ENCODE measurements around the gene ZNF567.
"Not testable (repeated sequence)": the region's sequence is repeated elsewhere in the genome, so short reads cannot be mapped to it uniquely, and the experiment has no call there.

Gene ZNF567

DNA sequence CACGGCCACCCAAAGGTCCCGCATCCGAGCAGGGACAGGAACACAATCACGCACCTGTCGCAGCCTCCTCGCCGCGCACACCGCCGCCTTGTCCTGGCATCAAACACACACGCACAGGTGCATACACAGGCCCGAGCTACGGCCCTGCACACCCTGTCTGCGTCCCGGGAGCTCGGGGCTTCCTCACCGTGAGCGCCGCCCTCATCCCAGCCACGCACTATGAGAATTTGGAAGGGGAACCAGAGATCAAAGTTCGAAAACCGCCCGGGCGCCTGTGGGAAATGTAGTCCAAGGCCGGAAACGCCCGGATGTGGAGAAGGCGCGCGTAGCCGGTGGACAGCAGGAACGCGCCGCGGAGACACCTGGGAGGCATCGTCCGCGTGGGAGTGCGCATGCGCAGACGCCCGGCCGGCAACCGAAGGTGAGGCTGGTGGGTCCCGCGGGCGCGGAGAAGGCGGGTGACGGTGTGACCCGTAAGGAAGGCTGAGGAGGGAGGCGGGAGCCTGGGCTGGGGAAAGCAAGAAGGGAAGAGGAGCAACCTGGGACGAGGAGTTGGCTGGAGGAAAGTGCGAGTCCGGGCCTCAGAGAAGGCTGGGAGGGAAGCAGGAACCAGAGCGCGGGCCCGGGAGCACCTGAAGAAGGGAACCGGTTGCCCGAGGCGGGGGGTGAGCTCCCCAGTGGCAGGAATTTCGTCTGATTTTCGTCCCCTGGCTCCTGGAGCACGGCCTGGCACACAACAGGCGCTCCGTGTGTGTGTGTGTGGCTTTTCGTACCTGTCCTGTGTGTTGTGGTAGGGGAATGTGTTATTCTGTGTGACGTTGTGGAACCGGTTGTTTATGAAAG, at the start of gene ZNF567:
Gene ZNF567 (plus strand): TSS at position 399 of the 843 bp plus-strand sequence. CDS start 7,256 bp downstream, outside the sequence.
- FAIRE-seq = peak; percentile 96

- FAIRE-seq = no peak
Observed at GRCh38 chr19:36638862-36639510, 48.4 kb upstream of the ZNF567 start.

DNA sequence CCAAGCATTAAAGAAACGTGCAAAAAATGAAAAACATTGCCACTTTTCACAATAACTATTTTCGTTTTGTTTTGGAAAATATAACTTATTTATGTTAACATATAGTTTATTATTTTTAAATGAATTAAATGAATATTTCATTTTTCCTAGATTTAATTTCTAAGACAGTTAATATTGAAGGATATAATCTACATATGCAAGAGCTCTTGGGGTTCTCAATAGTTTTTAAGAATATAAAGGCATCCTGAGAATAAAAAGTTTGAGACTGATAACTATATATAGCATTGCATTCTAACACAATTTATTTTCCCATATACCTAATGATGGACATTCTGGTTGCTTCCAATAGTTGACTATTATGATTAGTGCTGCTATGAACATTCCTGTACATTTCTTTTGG, 40.7 kb upstream of the ZNF567 start:
- peak; percentile 84 for FAIRE-seq

DNA sequence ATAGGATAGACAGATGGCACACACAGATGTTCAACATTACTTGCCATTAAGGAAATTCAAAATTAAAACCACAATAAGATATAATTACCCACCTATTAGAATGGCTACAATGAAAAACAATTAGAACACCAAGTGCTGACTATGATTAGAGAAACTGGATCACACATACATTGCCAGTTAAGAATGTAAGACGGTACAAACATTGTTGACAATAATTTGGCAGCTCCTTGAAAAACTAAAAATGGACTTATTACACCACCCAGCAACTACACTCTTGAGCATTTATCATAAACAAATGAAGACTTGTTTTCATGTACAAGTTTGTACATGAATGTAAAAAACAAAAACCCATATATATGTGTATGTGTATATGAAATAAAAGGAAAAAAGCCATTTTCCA, 34.5 kb upstream of the ZNF567 start:
- FAIRE-seq = no peak

DNA sequence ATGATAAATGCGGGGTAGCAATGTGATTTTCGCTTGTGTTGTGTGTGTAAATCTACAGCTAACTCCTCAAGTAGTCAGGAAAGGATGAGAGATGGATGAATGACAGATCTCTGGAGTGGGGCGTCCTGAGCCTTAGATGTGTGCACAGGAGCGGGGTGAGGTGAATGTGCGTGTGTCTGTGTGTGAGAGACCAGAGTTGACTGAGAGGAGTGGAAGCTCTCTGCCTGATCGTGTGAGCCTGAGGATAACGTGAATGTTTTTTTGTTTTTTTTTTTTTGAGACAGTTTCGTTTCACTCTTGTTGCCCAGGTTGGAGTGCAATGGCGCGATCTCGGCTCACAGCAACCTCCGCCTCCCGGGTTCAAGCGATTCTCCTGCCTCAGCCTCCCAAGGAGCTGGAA, 21.6 kb upstream of the ZNF567 start:
- FAIRE-seq = no peak

DNA sequence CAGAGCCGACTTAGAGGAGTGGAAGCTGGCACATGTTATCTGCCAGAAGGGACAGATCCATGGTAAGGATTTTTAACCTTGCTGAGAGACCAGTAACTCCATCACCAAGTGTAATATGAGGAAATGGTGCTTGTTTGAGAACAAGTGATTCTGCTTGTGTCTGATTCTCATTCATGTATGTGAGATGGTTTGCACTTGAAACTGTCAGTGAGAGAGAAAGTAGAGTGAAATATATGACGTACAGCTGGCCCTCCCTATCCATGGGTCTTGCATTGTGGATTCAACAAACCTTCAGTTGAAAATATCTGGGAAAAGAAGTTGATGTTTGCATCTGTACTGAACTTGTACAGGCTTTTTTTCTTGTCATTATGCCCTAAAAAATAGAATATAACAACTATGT, 18.8 kb upstream of the ZNF567 start:
- no peak for FAIRE-seq

- no peak for FAIRE-seq
Observed at GRCh38 chr19:36672368-36672767, 15.0 kb upstream of the ZNF567 start.

DNA sequence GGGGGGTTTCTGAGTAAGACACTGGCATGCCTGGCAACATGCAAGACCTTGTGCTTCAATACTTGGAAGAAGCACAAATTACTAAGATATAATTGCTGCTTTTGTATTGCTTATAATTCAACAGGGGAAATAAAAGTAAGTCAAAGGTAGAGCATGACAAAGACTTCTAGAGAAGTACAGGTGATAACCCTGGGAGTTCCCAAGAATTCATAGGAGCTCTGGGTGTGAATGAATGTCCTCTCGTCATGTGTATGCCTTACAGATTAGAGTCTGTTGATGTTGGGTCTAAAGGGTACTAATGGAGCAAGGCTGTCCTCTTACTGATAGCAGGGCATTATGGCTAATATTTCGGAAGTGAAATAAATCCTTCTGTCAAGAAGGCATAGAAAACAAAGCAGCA, 13.2 kb upstream of the ZNF567 start:
- no peak for FAIRE-seq

DNA sequence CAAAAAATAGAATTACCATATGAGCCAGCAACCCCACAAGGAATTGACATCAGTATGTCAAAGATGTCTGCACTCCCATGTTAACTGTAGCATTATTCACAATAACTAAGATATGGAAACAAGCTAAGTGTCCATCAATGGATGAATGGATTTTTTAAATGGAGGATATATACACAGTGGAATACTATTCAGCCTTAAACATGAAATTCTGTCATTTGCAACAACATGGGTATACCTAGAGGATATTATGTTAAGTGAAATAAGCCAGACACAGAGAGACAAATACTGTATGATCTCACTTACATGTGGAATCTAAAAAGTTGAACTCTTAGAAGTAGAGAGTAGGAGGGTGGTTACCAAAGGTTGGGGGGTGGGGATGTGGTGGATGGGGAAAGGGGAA, 8.0 kb upstream of the ZNF567 start:
- FAIRE-seq = no peak

GRCh38 chr19:36685835-36686234, 1.6 kb upstream of the ZNF567 start:
- no peak for FAIRE-seq

DNA sequence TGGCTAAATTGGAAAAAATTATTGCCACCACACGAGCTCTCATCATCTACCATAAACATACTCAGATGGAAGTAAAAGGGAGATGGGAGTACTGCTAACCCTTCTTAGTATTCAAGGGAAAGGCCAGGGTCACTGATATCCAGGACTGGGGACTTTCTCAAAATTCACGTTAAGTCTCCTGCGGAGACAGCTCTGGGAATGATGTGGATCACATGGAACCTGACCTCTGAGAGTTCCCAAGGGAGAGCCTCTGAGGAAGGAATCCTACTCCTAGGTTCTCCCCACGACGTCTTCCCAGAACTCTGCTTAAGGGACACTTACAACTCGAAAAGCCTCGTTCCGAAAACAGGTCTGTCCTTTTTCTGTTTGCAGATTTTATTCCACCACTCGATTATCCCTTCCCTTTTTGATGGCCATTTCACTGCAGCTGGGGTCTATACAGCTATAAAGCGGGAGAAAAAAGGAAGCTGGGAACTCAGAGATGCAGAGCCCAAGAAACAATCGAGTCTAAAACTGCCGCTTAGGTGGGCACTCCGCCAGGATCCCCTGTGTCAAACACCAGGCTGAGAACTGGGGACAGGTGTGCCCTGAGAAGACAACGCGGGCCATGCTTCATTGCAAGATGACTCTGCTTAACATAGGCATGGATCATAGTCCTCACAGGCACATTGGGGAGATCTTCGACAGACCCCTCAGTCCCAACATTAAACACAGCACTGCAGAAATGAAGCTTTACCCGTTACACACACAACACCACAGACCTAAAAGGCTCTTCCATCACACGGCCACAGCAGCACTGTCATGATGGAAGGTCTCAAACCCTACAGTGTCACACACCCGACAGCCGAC, 823 bp upstream of the ZNF567 start:
- no peak for FAIRE-seq

DNA sequence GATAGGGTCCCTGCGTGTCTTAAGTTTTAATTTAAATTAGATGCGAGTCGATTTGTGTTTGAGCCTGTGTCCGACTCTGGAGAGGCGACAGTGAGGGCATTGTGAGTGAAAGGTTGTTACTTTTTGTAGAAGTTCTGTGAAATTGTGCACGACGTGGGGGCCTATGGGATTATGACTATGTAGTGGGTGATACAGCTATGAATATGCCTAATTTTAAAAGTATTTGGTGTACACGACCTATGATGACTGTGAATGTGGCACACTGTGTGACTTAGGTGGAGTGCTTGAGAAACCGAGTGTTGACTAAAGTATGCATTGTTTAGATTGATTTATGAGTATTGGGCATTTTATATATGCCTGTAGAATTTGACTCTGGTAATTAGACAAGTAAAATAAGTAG, 646 bp downstream of the ZNF567 start:
- FAIRE-seq = no peak

DNA sequence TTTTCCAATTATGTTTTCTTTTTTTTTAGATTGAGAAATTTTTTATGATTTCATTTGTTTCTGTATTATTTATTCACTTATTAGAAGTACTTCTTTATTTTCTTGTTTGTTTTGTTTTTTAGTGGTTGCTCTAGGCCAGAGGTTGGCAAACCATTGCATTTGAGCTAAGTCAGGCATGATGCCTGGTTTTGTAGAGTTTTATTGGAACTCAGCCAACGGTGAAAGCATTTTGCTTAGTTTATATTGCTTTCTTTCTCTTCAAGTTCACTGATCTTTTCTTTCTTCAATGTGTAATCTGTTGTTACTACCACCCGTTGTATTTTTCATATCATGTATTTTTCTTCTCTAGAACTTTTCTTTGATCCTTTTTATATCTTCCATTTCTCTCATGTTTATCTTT, 19.7 kb downstream of the ZNF567 start:
- no peak for FAIRE-seq

- FAIRE-seq = no peak
Observed at GRCh38 chr19:36709423-36709822, 22.0 kb downstream of the ZNF567 start.

DNA sequence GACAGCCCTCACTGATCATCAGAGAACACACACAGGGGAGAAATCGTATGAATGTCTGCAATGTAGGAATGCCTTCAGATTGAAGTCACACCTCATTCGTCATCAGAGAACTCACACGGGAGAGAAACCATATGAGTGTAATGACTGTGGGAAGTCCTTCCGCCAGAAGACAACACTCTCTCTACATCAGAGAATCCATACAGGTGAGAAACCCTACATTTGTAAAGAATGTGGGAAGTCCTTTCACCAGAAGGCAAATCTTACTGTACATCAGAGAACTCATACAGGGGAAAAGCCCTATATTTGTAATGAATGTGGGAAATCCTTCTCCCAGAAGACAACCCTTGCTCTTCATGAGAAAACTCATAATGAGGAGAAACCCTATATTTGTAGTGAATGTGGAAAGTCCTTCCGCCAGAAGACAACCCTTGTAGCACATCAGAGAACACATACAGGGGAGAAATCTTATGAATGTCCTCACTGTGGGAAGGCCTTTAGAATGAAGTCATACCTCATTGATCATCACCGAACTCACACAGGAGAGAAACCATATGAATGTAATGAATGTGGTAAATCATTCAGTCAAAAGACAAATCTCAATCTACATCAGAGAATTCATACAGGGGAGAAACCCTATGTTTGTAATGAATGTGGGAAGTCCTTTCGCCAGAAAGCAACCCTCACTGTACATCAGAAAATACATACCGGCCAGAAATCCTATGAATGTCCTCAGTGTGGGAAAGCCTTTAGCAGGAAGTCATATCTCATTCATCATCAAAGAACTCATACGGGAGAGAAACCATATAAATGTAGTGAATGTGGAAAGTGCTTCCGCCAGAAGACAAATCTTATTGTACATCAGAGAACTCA, 32.5 kb downstream of the ZNF567 start:
- FAIRE-seq = no peak

GRCh38 chr19:36736166-36736565, 48.8 kb downstream of the ZNF567 start:
- FAIRE-seq = not testable (repeated sequence)

- no peak for FAIRE-seq
Observed at GRCh38 chr19:36745870-36746269, 58.5 kb downstream of the ZNF567 start.

DNA sequence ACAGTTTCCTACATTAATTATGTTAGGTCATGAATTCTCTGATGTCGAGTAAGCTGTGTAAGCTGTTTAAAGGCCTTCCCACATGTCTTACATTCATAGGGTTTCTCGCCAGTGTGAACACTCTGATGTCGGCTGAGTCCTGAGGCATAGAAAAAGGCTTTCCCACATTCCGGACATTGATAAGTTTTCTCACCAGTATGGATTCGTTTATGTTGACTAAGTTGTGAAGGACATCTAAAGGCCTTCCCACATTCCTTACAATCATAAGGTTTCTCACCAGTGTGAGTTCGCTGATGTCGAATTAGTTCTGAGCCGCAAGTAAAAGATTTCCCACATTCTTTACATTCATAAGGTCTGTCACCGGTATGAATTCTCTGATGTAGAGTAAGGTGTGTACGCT, 60.3 kb downstream of the ZNF567 start:
- FAIRE-seq = no peak

DNA sequence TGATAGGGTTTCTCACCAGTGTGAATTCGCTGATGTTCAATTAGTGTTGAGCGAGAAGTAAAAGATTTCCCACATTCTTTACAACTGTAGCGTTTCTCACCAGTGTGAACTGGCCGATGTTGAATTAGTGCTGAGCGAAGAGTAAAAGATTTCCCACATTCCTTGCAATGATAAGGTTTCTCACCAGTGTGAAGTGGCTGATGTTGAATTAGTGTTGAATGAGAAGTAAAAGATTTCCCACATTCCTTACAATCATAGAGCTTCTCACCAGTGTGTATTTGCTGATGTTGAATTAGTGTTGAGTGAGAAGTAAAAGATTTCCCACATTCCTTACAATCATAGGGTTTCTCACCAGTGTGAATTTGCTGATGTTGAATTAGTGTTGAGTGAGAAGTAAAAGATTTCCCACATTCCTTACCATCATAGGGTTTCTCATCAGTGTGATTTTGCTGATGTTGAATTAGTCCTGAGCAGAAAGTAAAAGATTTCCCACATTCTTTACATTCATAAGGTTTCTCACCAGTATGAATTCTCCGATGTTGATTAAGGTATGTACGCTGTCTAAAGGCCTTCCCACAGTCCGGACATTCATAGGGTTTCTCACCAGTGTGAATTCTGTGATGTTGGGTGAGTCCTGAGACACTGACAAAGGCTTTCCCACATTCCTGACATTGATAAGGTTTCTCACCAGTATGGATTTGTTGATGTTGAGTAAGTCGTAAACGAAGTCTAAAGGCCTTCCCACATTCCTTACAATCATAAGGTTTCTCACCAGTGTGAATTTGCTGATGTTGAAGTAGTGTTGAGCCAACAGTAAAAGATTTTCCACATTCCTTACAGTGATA, 61.2 kb downstream of the ZNF567 start:
- FAIRE-seq = no peak

DNA sequence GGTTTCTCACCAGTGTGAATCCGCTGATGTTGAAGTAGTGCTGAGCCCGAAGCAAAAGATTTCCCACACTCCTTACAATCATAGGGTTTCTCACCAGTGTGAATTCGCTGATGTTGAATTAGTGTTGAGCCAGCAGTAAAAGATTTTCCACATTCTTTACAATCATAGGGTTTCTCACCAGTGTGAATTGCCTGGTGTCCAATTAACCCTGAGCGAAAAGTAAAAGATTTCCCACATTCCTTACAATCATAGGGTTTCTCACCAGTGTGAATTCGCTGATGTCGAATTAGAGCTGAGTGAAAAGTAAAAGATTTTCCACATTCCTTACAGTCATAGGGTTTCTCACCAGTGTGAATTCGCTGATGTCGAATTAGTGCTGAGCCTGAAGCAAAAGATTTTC, 62.2 kb downstream of the ZNF567 start:
- FAIRE-seq = not testable (repeated sequence)

- FAIRE-seq = no peak
Observed at GRCh38 chr19:36750066-36750691, 62.8 kb downstream of the ZNF567 start.

All from A204.1 (cell line).